AML-193 (cell line): ENCODE results near the gene KIF2C.
"Not testable (repeated sequence)": the region's sequence is repeated elsewhere in the genome, so short reads cannot be mapped to it uniquely, and the experiment has no call there.

ENCODE experiments used
- DNase-seq, 2 experiments: peaks; one replicate each; lab custom pipeline; 2025; lab: John Stamatoyannopoulos, UW

KIF2C gene

GRCh38 chr1:44812822-44813543 lies 73.3 kb downstream of the KIF2C start:
- DNase-seq = no peak

GRCh38 chr1:44815926-44816325 lies 76.3 kb downstream of the KIF2C start:
- not testable (repeated sequence) for DNase-seq

- DNase-seq = no peak
Measured at GRCh38 chr1:44817307-44817706, 77.7 kb downstream of the KIF2C start.
